Fibroblast of skin of scalp (primary cell): ENCODE results near the gene LTA. TPM values are rescaled to one million over a fixed set of nuclear protein-coding genes. Genes with fewer than 3 reads are reported as not detected.

Experiments
- DNase-seq: peaks from one replicate; pipeline ENCODE4 v3.0.0-alpha.2; 2013
- polyA plus RNA-seq, 2 experiments: library from polyadenylated mRNA; unstranded; fragments of 120-200 nt; gene quantifications; one replicate each; pipeline ENCODE4 v1.2.1, GENCODE V29; 2013; ENCODE audit not compliant: insufficient read length in 2 of 2

Gene LTA, protein sequence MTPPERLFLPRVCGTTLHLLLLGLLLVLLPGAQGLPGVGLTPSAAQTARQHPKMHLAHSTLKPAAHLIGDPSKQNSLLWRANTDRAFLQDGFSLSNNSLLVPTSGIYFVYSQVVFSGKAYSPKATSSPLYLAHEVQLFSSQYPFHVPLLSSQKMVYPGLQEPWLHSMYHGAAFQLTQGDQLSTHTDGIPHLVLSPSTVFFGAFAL
- not detected for polyA plus RNA-seq (2013, experiment 1 of 2; ENCODE audit: insufficient read length)
- polyA plus RNA-seq (2013, experiment 2 of 2; ENCODE audit: insufficient read length): not detected

DNA sequence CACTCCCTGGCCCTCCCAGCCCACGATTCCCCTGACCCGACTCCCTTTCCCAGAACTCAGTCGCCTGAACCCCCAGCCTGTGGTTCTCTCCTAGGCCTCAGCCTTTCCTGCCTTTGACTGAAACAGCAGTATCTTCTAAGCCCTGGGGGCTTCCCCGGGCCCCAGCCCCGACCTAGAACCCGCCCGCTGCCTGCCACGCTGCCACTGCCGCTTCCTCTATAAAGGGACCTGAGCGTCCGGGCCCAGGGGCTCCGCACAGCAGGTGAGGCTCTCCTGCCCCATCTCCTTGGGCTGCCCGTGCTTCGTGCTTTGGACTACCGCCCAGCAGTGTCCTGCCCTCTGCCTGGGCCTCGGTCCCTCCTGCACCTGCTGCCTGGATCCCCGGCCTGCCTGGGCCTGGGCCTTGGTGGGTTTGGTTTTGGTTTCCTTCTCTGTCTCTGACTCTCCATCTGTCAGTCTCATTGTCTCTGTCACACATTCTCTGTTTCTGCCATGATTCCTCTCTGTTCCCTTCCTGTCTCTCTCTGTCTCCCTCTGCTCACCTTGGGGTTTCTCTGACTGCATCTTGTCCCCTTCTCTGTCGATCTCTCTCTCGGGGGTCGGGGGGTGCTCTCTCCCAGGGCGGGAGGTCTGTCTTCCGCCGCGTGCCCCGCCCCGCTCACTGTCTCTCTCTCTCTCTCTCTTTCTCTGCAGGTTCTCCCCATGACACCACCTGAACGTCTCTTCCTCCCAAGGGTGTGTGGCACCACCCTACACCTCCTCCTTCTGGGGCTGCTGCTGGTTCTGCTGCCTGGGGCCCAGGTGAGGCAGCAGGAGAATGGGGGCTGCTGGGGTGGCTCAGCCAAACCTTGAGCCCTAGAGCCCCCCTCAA lies at the start of gene LTA:
TSS of gene LTA (plus strand) at position 249 of the 871 bp plus-strand sequence. CDS start at position 703, 454 bp downstream.
- DNase-seq: no peak

DNA sequence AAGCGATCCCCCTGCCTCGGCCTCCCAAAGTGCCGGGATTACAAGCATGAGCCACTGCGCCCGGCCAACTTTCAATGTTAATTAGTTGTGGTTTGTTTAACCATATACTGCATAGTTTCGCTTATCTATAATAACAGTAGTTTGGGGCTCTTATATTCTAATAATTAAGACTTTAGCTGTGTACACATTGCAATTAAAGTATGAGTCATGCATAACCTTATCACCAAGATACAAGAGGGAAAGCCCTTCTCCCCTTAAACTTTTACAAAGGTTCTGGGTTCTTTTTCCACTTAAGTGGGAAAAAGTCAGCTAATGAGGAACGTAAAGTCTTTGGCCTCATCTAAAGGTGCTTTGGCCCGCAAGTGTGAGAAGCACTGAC lies 46.5 kb upstream of the LTA start:
- no peak for DNase-seq

DNA sequence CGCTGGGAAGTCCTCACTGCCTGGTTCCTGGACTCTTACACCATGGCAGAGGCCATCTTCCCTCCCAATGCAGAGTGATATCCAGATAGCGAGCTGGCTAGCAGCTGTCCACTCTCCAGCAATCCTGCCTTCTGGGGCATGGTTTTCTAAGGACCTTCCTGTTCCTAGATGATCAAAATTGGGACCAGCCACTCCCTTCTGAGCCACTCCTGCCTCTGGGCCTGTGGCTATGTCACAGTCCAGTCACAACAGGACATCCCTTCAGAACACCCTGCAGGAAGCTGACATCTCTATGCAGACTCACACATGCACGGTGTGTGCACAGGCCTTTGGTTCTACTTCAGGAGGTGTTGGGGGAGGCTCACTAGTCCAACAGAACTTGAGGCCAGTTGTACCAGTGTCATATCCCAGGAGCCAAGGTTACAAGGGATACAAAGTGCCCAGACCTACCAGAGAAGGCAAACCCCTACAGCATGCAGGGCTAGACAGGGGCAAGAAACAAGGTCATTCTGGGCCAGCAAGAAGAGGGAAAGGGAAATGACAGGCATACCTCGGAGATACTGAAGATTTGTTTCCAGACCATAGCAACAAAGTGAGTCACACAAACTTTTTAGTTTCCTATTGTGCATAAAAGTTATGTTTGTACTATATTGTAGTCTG lies 46.0 kb upstream of the LTA start:
- peak; percentile 33 for DNase-seq

DNA sequence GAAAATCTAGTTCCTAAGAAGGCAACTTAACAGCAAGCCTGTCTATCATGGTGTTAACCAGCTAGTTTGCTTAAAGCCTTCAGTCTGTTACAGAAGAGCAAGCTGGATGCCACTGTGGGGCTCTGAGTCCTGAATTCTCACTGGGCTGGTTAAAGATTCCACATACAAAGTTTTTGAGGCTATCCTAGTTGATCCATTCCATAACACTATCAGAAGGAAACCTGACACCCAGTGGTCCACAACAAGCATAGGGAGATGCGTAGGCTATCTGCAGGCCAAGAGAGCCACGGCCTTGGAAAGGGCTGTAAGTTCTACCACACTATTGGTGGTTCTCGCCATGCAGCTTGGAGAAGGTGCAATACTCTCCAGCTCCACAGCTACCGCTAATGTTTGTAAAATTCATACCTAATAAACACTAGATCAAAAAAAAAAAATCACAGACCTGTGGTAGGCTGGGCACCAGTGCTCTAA lies 43.7 kb upstream of the LTA start:
- DNase-seq: no peak

DNA sequence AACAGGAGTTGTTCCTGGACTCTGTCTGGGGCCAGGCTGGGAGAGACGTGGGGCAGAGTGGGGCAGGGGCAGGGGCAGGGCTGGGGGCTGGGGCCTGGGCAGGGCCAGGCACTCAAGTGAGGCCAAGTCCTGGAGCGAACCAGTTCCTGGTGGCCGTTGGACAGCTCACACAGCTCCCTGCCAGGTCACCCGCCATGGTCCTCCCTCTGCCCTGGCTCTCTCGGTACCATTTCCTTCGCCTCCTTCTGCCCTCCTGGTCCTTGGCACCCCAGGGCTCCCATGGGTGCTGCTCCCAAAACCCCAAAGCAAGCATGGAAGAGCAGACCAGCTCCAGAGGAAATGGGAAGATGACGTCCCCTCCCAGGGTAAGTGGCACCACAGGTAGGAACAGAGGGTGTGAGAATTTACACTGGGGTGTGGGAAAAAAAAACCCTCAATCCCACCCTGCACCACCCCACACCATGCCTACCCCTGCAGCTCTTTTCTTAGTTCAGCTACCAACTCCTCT lies 43.2 kb upstream of the LTA start, which contains the start of gene MCCD1:
TSS of gene MCCD1 (plus strand) at position 142 of the 508 bp plus-strand sequence. CDS start at position 195, 53 bp downstream.
- DNase-seq: no peak

DNA sequence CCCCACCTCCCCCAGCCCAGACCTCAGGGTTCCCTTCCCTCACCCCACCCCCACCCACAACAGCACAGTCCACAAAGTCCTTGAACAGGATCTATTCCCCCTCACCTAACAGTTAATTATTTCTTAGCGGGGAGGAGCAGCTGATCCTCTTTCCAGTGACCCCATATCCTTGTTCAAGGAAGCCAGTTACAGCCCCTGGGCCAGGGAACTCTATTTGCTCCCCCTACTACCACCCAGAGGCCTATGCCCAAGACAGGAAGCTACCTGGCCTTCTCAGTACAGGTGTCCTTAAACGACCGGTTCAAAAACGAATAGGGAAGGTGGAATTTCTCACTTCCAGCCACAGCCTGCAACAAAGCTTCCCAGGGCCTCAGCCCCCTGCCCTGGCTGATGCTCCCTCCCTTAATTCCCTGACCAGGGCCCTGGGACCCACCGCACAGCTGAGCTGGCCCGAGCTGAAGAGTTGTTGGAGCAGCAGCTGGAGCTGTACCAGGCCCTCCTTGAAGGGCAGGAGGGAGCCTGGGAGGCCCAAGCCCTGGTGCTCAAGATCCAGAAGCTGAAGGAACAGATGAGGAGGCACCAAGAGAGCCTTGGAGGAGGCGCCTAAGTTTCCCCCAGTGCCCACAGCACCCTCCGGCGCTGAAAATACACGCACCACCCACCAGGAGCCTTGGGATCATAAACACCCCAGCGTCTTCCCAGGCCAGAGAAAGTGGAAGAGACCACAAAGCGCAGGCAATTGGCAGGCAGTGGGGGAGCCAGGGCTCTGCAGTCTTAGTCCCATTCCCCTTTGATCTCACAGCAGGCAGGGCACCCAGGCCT lies 42.5 kb upstream of the LTA start:
- DNase-seq: no peak

DNA sequence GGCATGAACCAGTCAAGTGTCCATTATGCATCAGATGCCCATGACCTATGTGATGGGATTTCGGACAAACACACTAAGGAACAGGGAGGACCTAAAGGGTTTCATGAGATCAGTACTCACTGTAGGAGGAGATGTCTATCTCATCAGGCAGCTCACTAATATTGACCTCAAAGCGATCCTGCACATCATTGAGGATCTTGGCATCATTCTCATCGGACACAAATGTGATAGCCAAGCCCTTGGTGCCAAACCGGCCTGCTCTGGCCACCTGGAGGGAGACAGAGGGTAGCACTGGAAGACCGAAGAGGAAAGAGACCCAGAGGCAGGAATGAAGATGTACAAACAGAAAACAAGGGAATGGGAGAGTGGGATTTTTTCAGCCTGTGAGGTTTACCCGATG lies 41.4 kb upstream of the LTA start:
- DNase-seq: no peak

DNA sequence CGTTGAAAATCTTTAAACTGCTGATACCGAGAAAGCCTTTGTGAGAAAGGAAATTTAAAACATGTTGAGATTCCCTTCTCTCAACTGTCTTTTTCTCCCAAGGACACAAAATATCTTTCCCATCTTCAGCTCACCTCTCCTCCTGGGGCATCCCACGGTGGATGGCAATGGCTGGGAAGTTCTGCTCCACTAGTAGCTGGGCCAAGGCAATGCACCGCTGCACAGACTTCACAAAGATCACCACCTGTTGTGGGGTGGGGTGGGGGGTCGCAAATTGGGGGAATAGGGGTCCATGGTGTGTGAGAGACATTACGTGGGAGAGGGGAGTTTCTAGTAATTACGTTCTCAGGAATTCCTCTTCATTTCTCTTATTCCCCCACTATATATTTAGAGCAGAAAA lies 40.9 kb upstream of the LTA start:
- no peak for DNase-seq

DNA sequence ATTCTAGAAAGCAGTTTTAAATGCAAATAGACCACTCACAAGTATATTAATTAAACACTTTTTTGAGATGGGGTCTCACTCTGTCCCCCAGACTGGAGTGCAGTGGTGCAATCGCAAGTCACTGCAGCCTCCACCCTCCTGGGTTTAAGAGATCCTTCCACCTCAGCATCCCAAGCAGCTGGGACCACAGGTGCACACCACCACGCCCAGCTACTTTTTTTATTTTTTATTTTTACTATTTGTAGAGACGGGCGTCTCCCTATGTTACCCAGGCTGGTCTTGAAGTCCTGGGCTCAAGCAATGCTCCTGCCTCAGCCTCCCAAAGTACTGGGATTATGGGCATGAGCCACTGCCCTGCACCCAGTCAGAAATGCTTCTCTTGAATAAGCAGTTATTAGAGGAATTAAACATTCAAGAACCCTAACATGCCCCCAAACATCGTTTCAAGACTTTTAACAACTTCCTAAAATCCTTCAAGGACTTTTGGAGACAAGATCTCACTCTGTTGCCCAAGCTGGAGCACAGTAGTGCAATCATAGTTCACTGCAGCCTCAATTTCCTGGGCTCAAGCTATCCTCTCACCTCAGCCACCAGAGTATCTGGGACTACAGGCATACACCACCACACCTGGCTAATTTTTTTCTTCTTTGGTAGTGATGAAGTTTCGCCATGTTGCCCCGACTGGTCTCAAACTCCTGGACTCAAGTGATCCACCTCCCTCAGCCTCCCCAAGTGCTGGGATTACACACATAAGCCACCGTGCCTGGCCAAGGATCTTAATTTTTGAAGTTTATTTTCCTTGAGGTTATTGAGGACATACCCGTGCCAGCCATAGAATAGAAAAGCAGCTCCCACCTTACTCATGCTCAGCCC lies 40.1 kb upstream of the LTA start:
- no peak for DNase-seq

DNA sequence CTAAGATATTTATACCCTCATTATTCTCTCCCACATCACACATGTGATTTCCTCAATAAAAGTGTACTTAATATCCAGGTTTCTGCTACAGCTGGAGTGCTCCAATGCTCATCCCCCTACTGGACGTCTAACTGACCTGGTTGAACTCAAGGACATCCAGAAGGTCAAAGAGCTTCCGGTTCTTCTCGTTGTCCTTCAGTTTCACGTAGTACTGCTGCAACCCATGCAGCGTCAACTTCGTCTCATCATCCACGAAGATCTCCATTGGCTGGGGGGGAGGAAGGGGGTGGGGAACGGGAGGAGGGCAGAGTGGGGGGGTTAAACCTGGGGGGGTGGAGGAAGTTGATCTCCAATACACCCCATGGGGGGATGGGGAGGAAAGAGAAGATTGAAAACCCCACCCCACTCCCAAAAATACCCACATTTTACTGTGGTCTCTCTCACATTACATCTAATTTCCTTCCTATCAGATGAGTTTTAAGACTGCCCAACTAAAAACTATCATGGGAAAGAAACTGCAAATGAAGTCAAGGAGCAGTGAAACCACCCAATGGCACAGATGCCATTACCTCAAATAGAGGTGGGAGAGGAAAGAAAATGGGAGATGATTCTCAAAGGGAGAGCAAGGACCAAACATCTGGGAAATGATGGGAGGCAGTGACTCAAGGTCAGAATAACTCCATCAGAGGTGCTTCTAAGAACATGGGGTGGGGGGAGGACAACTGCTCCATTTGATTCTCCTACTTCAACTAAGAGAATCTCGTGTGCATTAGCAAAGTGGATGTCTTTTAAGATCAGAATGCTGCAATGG lies 39.2 kb upstream of the LTA start:
- no peak for DNase-seq

DNA sequence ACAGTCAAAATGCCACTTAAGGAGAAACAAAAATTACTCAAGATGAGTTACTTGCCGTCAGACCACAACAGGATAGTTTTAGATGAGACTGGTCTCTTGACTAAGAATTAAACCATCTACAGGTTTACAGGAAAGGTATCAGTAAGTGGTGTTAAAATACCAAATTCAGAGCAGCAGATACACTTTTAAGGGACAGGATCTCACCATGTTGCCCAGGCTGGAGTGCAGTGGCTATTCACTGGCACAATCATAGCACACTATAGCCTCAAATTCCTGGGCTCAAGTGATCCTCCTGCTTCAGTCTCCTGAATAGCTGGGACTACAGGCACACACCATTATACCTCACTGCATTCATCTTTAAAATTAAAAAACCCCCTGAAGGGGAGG lies 38.6 kb upstream of the LTA start:
- no peak for DNase-seq

DNA sequence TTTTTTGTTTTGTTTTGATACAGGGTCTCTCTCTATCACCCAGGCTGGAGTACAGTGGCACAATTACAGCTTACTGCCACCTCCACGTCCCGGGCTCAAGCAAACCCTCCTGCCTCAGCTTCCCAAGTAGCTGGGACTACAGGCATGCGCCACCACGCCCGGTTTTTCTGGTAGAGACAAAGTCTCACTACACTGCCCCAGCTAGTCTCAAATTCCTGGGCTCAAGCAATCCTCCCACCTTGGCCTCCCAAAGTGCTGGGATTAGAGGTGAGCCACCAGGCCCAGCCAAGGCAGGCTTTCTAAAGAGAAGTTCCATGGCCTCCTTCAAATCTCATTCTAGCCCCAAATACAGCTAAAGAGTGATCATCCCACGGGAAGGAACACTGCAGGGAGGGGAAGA lies 38.1 kb upstream of the LTA start:
- DNase-seq: no peak

DNA sequence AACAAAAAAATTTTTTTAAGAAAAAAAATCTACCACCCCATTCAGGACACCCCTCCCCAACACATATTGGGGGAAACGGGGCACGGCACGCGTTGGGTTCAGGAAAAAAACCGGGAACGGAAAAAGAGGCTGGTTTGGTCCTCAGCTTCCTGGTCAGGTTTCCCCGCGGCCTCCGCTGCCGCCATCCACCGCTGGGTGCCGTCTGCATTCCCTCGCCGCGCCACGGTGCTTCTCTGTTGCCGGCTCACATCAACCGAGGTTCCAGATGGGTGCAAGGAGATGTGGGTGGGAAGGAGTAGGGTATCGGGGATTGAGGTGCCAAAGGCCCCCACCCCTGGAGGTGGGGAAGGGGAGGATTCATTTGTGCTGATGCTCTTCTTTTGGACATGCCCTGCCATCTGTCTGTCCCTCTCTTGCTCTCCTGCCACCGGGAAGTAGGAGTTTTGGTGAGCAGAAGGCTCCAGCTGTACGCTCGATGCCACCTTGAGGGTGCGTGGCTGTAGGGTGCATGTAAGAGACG lies 37.5 kb upstream of the LTA start:
- no peak for DNase-seq

DNA sequence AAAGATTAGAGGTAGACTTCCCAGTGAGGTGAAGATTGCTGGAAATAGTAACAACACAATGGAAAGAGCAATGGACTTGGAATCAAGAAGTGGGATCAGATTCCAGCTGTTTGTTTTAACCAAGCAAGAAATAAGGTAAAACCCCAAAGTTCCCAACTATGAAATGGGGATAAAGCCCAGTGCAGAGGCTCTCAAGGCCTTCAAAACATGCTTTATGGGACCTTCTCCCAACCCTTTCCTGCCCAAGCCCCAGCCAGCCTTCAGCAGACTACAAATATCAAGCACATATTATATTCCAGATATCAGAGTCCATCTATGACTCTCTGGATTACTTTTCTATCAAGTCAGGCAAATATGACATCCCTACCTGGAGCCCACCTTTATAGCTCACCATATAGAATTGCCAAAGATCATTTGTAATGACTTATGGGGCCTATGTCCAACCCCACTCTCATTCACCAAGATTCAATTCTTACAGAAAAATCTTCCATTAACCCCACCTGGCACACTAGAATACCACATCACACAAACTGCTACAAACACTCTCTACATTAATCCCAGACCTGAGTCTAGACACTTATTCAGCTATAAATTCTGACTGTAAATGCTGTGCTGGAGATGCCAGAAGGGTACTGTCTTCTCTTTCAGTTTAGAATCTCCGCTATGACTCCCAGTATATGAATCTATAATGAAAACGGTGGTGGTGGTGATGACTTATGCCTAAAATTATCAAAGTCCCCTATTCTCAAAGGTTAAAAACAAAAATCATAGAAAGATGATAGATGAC lies 36.4 kb upstream of the LTA start:
- no peak for DNase-seq

DNA sequence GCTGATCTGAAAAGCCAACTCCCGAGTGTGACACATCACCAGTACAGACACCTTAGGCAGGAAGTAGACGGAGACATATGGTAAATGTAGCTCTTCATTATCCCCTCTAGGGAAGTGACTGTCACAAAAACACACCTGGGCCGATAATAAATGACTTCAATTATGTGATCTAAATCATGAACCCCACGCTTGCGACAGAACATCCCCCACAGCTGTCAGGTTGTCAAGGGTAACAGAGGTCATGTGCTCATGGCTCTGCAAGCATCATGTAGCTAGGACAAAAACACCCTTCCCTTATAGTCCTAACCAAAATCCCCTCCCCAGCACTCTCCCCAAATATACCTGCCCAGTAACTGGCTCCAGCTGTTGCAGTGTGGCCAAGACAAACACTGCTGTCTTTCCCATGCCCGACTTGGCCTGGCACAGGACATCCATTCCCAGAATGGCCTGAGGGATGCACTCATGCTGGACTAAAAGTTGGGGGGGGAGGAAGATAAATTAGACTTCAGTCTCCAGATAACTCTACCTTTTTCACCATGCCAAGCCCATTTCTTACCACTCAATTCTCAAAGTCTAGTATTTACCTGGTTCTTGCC lies 33.2 kb upstream of the LTA start:
- no peak for DNase-seq

DNA sequence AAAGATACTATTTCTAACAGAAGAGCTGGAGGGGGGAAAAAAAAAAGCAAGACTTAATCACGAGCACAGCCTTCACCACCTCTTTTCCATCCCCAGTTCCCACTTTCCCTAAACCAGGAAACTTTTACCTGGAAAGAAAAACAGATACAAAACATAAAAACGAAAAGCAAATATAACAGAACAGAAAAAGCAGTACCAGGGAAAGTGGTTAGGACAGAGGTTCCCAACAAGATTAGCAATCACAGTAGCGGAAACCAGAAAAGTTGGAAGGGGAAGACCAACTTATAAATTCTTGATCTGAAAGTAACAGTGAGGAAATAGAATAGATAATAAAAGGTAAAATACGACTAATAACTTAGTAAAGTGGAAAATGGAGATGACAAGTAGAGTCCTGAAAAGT lies 31.4 kb upstream of the LTA start:
- no peak for DNase-seq

DNA sequence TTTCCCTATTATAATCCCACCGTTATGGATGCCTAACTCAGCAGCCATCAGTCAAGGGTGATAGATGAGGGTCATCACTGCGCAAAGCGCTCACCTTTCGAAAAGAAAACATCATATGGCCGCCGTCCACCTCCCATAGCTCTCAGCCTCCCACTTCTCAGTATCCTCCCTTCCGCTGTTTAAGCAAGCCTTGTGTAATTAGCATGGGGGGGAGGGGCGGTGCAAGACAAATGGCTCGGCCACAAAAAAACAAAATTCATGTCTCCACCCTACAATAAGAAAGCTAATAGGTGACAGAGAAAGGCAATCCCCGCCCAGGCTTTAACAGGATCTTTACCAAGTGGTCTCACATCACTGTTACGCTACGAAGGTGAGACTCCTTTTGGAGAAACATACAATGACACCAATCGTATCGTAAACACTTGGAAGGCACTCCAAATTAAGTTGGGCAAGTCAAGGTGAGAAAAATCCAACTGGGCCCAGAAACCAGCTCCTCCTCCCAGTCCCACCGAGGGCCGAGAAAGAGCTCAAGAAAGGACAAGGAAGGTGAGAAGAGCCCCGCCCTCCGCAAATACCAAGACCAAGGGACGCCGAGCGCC lies 30.9 kb upstream of the LTA start:
- peak; percentile 41 for DNase-seq
